Stimulated activated naive B cell treated with anti-CD40 and anti-IgM and Interleukin-4, amounts not matched to agents 10 μg/mL and 1 μg/mL and 100 μg/mL, for 72 hours (primary cell): ENCODE results near the gene ACTRT2.

Experiments
- ATAC-seq, 2 donors: fragments of 150-1000 bp; cut with Tn5 transposase; replicated peaks; 2 replicates each; pipeline ENCODE4 v1.10.0; 2021; ENCODE audit warnings: moderate library complexity in 1 of 2
- DNase-seq: peaks from one replicate; pipeline ENCODE4 v3.0.0; 2021
- H3K27ac Mint-ChIP-seq: one replicate; pipeline ENCODE4 v1.8.0; 2022; ENCODE audit warnings: mild to moderate bottlenecking, mixed read lengths
- H3K27me3 Mint-ChIP-seq, 2 donors: one replicate each; pipeline ENCODE4 v1.8.0; 2022; ENCODE audit warnings: mixed read lengths in 2 of 2
- H3K36me3 Mint-ChIP-seq, 2 donors: one replicate each; pipeline ENCODE4 v1.8.0; 2022; ENCODE audit warnings: mixed read lengths in 2 of 2, mild to moderate bottlenecking in 1 of 2
- H3K4me1 Mint-ChIP-seq, 2 donors: one replicate each; pipeline ENCODE4 v1.8.0; 2022; ENCODE audit warnings: mixed read lengths in 2 of 2, mild to moderate bottlenecking in 1 of 2
- H3K4me3 Mint-ChIP-seq, 2 donors: one replicate each; pipeline ENCODE4 v1.8.0; 2022; ENCODE audit warnings: mild to moderate bottlenecking in 2 of 2, mixed read lengths in 2 of 2, moderate library complexity in 1 of 2
- H3K9me3 Mint-ChIP-seq, 2 donors: one replicate each; pipeline ENCODE4 v1.8.0; 2022; ENCODE audit warnings: mixed read lengths in 2 of 2, mild to moderate bottlenecking in 1 of 2

The ACTRT2 gene

GRCh38 chr1:2980073-2980791, 41.0 kb upstream of the ACTRT2 start:
- H3K4me1 Mint-ChIP-seq: no peaks in the 10 kb centered on the region
- no peak overlapping the region for H3K4me3 Mint-ChIP-seq
- DNase-seq (no peak), ATAC-seq (no peak)
- H3K9me3 Mint-ChIP-seq: no peaks in the 10 kb centered on the region
- no peaks in the 10 kb centered on the region for H3K27me3 Mint-ChIP-seq
- no peaks in the 10 kb centered on the region for H3K36me3 Mint-ChIP-seq
- no peak overlapping the region for H3K27ac Mint-ChIP-seq

GRCh38 chr1:2980849-2981248, 40.4 kb upstream of the ACTRT2 start:
- peaks cover 1 to 2% of the 10 kb centered on the region in 2 donors for H3K9me3 Mint-ChIP-seq
- H3K4me3 Mint-ChIP-seq: no peak overlapping the region
- peaks cover 0 to 3% of the 10 kb centered on the region in 2 donors for H3K27me3 Mint-ChIP-seq
- no peaks in the 10 kb centered on the region for H3K4me1 Mint-ChIP-seq
- no peak for ATAC-seq
- no peaks in the 10 kb centered on the region for H3K36me3 Mint-ChIP-seq
- no peak for DNase-seq
- H3K27ac Mint-ChIP-seq: no peak overlapping the region

GRCh38 chr1:2981388-2981787, 39.9 kb upstream of the ACTRT2 start:
- DNase-seq: no peak
- Mint-ChIP-seq H3K36me3 (no peaks in the 10 kb centered on the region), H3K4me3 (no peak overlapping the region), H3K27ac (no peak overlapping the region), H3K4me1 (no peaks in the 10 kb centered on the region), H3K9me3 (peaks cover 4 to 7% of the 10 kb centered on the region in 2 donors), H3K27me3 (peaks cover 0 to 9% of the 10 kb centered on the region in 2 donors)
- ATAC-seq: no peak

GRCh38 chr1:2981981-2982614, 39.2 kb upstream of the ACTRT2 start:
- H3K36me3 Mint-ChIP-seq: no peaks in the 10 kb centered on the region
- ATAC-seq: no peak
- H3K27ac Mint-ChIP-seq: no peak overlapping the region
- H3K27me3 Mint-ChIP-seq: peaks cover 0 to 9% of the 10 kb centered on the region in 2 donors
- DNase-seq: no peak
- no peaks in the 10 kb centered on the region for H3K4me1 Mint-ChIP-seq
- H3K4me3 Mint-ChIP-seq: no peak overlapping the region
- H3K9me3 Mint-ChIP-seq: peaks cover 4 to 7% of the 10 kb centered on the region in 2 donors

- Mint-ChIP-seq H3K36me3 (no peaks in the 10 kb centered on the region), H3K4me1 (no peaks in the 10 kb centered on the region), H3K4me3 (no peak overlapping the region), H3K27ac (no peak overlapping the region), H3K9me3 (peaks cover 4 to 7% of the 10 kb centered on the region in 2 donors), H3K27me3 (peaks cover 0 to 9% of the 10 kb centered on the region in 2 donors)
- ATAC-seq (no peak), DNase-seq (no peak)
Observed at GRCh38 chr1:2982615-2983318, 38.5 kb upstream of the ACTRT2 start.

- no peaks in the 10 kb centered on the region for H3K4me1 Mint-ChIP-seq
Observed at GRCh38 chr1:2983319-2983705, 38.0 kb upstream of the ACTRT2 start.

GRCh38 chr1:2983706-2984398, 37.4 kb upstream of the ACTRT2 start:
- peaks cover 2 to 9% of the 10 kb centered on the region in 2 donors for H3K27me3 Mint-ChIP-seq
- no peak for DNase-seq
- H3K27ac Mint-ChIP-seq: no peak overlapping the region
- H3K4me3 Mint-ChIP-seq: no peak overlapping the region
- H3K4me1 Mint-ChIP-seq: no peaks in the 10 kb centered on the region
- ATAC-seq: no peak
- no peaks in the 10 kb centered on the region for H3K36me3 Mint-ChIP-seq
- H3K9me3 Mint-ChIP-seq: peaks cover 4 to 7% of the 10 kb centered on the region in 2 donors

More at GRCh38 chr1:2983319-2983705, 38.0 kb upstream of the ACTRT2 start:
- no peaks in the 10 kb centered on the region for H3K36me3 Mint-ChIP-seq
- peaks cover 0 to 9% of the 10 kb centered on the region in 2 donors for H3K27me3 Mint-ChIP-seq
- no peak overlapping the region for H3K27ac Mint-ChIP-seq
- ATAC-seq (no peak), DNase-seq (no peak)
- no peak overlapping the region for H3K4me3 Mint-ChIP-seq
- H3K9me3 Mint-ChIP-seq: peaks cover 4 to 7% of the 10 kb centered on the region in 2 donors

GRCh38 chr1:2984399-2985061, 36.7 kb upstream of the ACTRT2 start:
- ATAC-seq (no peak), DNase-seq (no peak)
- no peak overlapping the region for H3K27ac Mint-ChIP-seq
- H3K4me3 Mint-ChIP-seq: no peak overlapping the region
- H3K27me3 Mint-ChIP-seq: peaks cover 9 to 16% of the 10 kb centered on the region in 2 donors
- no peaks in the 10 kb centered on the region for H3K4me1 Mint-ChIP-seq
- H3K36me3 Mint-ChIP-seq: no peaks in the 10 kb centered on the region
- peaks cover 9 to 13% of the 10 kb centered on the region in 2 donors for H3K9me3 Mint-ChIP-seq

GRCh38 chr1:2985067-2985561, 36.2 kb upstream of the ACTRT2 start:
- Mint-ChIP-seq H3K27ac (no peak overlapping the region), H3K4me3 (no peak overlapping the region), H3K9me3 (peaks cover 9 to 13% of the 10 kb centered on the region in 2 donors), H3K27me3 (peaks cover 10 to 17% of the 10 kb centered on the region in 2 donors), H3K4me1 (no peaks in the 10 kb centered on the region), H3K36me3 (no peaks in the 10 kb centered on the region)
- no peak for ATAC-seq
- DNase-seq: no peak

GRCh38 chr1:2985694-2986548, 35.3 kb upstream of the ACTRT2 start:
- no peak for DNase-seq
- H3K4me3 Mint-ChIP-seq: no peak overlapping the region
- H3K27ac Mint-ChIP-seq: no peak overlapping the region
- H3K9me3 Mint-ChIP-seq: peaks cover 9 to 13% of the 10 kb centered on the region in 2 donors
- no peak for ATAC-seq
- H3K27me3 Mint-ChIP-seq: peaks cover 10 to 17% of the 10 kb centered on the region in 2 donors
- no peaks in the 10 kb centered on the region for H3K4me1 Mint-ChIP-seq
- no peaks in the 10 kb centered on the region for H3K36me3 Mint-ChIP-seq

GRCh38 chr1:2986549-2987305, 34.5 kb upstream of the ACTRT2 start:
- H3K27me3 Mint-ChIP-seq: peaks cover 10 to 17% of the 10 kb centered on the region in 2 donors
- H3K4me3 Mint-ChIP-seq: no peak overlapping the region
- peak overlapping the region; percentile 1 for H3K27ac Mint-ChIP-seq
- no peak for ATAC-seq
- H3K4me1 Mint-ChIP-seq: no peaks in the 10 kb centered on the region
- no peak for DNase-seq
- peaks cover 9 to 13% of the 10 kb centered on the region in 2 donors for H3K9me3 Mint-ChIP-seq
- H3K36me3 Mint-ChIP-seq: no peaks in the 10 kb centered on the region

- Mint-ChIP-seq H3K27ac (no peak overlapping the region), H3K4me1 (no peaks in the 10 kb centered on the region), H3K27me3 (peaks cover 10 to 17% of the 10 kb centered on the region in 2 donors), H3K9me3 (peaks cover 9 to 13% of the 10 kb centered on the region in 2 donors), H3K36me3 (no peaks in the 10 kb centered on the region), H3K4me3 (no peak overlapping the region)
- no peak for DNase-seq
- no peak for ATAC-seq
Observed at GRCh38 chr1:2987773-2988172, 33.5 kb upstream of the ACTRT2 start.
